Jurkat, Clone E6-1 (cell line): ENCODE data around the gene OTUD5.

ENCODE experiments used
- DNase-seq: peaks from one replicate; pipeline ENCODE4 v3.0.0-alpha.2; 2011; ENCODE audit warnings: low read depth, low spot score
- H3K4me3 ChIP-seq: 2 replicates; pipeline ENCODE4 v1.5.1; 2011; ENCODE audit warnings: mild to moderate bottlenecking, low read length, control low read depth, moderate library complexity

OTUD5 gene

DNA sequence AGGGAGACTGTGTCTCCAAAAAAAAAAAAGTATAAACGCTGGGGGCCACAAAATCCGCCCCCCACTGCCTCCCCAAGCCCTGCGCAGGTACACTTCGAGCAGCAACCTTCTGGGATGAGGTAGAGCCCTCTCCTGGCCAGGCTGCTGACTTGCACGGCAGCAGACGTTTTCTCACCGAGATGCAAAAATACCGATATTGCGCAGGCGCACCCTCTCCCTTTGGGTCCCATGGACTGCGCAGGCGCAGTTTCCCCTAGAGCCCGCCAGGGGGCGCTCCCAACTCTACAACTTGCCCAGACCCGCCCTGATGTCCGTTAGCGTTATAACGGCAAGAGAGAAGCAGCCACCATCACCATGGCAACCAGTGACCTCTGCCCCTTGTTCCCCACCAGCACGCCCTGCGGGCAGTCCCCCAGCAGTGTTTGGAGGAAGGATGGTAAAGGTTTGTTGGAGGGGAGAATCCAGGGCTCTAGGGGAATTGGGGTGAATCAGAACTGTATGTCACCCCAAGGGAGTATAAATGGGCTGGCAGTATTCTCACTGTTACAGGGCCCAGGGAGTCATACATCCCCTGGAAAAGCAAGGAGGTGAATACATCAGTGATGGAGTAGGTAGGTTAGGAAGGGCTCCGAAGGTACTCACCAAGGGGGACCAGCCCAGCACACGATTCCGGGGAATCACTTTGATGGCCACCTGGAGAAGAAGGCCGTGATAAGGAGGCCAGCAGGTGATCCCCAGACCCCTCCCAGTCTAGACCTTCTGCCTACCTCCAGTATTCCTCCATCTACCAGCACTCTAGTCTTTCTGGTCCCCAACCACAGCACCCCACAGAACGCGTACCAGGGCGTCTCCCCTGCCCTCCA, 40.0 kb downstream of the OTUD5 start:
- peak; percentile 85 for DNase-seq
- H3K4me3 ChIP-seq: peak overlapping the region; percentile 63

DNA sequence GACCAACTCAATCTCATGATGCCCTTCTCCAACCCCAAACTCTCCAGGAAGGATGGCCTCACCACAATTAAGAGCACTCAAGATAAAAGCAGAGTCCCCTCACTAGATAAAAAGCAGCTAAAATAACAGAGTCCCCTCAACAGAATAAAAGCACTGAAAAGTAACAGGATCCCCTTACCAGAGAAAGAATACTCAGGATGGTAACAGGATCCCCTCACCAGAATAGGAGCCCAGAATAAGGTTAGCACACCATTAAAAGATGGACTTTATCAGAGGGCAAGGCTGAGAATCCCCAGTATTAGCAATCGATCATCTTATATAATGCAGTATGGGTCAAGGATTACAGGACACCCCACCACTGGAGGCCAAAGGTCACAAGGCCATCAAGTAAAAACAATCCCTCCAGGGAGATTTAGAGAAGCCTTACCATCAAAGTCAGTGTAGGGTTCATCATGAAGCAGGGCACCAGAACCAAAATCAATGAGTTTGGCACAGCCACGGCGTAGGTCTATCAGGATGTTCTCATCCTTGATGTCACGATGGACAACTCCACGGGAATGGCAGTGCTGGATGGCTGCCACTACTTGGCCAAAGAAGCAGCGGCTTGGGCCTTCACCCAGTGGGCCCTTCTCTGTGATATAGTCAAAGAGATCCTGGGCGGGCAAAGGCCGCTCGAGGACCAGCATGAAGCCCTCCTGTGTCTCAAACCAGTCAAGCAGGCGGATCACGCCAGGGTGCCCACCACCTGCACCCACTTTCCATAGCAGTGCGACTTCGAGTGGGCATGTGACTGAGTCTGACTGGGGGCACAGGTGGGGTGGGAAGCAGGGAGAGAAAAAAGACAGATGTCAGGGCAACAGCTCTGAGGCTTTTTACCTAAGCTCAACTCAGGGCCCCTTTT, 42.6 kb downstream of the OTUD5 start:
- DNase-seq: no peak
- no peak overlapping the region for H3K4me3 ChIP-seq

DNA sequence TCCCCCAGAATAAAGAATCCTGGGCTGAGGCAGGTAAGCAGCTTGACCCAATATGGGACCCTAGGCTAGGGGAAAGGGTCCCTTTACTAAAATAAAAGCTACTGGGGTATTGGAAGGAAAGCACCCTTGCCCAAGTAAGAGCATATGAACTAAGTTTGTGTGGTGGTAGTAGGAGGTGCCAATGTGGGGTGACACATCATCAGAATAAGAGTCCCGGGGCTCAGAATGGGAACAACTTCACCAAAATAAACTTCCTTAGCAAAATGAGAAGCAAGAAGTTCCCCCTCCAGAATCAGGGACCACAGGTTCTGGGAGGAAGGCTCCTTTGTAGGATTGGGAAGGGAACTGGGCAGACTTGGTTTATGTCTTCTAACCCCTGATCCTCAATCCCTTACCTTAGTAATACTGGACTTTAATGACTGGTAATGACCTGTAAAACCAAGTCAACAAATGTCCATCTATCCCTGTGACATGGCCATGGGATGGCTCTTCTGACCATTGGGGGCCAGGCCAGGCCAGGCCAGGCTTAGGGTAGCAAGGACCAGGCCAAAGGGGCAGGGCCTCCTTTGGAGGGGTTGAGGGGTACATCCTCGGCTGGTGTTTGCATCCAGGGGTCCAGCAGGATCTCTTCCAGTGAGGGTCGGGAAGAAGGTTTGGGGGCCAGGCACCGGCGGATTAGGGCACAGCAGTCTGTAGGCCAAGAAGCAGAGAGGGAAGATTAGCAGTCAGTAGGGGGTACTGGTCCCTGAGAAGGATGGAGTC, 43.6 kb downstream of the OTUD5 start:
- no peak for DNase-seq
- H3K4me3 ChIP-seq: no peak overlapping the region

DNA sequence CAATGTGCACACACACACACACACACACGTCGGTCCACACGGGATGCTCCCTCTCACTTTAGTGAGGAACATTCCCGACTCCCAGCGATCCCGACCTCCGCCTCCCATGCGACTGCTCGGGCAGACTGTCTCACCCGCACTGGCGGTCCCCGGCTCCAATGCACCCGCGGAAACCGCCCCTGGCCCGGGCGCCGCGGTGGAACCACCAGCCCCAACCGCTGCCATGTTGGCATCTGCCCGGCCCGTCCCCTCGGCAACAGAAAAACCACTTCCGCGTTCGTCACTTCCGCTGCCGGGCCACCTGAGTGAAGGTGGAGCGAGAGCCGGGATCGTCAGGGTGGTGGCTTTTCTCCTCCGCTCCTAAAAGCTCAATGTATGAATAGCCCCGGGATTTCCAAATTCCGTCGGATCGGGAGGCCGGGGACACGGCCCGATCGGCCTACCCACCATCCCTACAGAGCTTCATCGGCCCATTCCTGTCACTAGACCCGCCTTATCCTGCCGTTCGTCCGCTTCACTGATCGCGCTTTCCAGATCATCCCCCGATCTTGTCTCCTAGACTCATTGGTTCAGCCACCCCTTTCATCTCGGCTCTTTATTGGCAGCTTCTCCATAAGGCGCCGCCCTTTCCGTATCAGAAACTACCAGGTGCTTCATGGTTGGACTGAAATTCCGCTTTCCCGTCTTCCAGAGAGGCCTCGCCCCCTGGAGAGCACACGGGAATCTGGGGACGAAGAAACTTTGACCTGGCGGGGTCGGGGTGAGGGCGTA, 45.8 kb downstream of the OTUD5 start, which contains the start of gene SLC35A2:
TSS of gene SLC35A2 (minus strand) at position 235 of the 771 bp plus-strand sequence. CDS start at position 225, 10 bp downstream.
- DNase-seq: peak; percentile 76
- peak within 1 kb of the TSS; percentile 70 for H3K4me3 ChIP-seq

DNA sequence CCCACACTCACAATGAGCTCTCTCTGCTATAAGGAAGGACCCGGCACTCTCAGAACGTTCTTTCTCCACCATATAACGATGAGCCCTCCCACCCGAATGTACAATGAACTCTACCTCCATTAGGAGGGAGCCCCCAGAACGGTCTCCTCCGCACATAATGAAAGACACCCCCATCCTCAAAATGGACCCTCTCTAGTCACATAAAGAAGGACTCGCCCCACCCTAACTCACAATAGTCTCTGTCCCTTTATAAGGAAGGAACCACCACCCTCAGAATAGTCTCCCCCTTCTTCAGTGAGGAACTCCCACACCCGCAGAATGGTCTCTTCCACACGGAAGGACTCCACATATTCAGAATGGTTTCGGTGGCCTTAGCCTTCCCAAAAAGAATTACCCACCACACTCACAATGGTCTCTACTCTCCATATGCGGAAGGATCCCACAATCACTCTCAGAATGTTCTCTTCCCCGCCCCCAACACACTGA, 46.4 kb downstream of the OTUD5 start:
- H3K4me3 ChIP-seq: peak overlapping the region; percentile 70
- DNase-seq: no peak

DNA sequence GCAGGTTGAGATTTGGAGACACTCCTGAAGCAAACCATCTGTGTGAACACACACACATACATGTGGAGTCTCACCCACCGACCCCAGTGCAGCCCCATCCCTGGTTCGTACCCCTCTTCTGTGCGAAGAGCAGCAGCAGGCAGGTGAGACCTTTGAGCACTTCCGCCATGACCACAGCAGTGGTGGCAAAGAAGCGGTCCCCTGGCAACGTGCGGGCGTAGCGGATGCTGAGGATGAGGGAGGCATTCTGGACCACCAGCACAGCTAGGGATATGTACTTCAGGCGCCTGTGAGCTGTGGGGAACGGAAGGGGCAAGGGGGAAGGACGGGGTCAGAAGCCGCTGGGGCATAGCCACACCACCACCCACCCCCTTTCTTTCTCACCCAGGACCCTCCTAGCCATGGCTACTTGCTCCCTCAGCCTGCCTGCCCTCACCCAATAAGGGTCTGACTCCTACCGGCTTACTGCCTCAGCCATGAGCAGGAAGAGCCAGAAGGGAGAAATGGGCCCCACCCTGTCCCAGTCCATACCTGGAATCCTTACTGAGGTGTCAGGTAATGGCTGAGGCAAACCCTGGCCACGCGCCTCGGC, 47.6 kb downstream of the OTUD5 start:
- no peak for DNase-seq
- no peak overlapping the region for H3K4me3 ChIP-seq

DNA sequence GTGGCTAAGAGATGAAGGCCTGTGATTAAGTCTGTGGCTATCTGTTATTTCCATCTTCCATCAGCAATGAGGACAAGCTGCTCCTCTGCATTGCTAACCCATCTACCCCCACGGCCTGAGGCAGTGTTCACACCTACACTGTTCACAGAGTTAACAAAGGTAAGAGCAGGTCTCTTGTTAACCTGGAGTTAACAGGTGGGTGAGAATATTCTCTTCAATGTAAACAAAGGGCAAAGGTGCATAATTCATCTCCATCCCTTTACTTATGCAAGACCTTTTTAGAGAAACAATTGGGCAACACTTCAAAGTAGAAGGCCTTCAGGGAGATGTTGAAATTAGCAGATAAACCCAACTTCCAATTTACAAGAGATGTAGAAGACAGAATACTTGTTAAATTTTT, 48.8 kb downstream of the OTUD5 start:
- H3K4me3 ChIP-seq: no peak overlapping the region
- no peak for DNase-seq

DNA sequence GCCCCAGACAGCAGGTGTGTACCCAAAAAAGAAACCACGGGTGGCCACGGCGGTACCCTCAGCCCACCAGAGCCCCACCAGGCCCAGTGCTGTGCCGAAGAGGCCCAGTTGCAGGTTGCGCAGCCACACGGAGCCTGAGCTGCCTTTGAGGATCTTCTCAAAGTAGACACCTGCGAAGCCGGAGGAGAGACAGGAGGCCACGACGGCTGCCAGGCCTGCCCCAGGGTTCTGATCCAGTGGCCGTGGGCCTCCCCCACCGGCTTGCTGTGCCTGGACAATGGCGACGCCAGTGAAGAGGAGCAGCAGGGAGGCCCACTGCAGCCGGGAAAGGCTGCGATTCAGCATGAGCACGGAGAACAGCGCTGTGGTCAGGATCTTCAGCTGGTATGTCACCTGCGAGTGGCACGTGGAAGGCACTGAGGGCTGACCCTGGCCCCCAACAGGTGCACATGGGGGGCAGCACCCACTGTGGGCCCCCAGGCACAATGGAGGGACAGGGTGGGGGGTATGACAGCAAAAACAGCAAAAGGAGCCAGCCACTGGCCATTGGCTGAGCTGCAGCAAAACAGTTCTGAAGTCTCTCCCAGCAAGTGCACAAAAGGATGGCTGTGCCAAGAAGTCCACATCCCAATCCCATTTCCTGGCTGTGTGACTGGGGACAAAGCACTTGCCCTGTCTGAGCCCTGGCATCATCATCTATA, 52.2 kb downstream of the OTUD5 start:
- H3K4me3 ChIP-seq: no peak overlapping the region
- DNase-seq: no peak

DNA sequence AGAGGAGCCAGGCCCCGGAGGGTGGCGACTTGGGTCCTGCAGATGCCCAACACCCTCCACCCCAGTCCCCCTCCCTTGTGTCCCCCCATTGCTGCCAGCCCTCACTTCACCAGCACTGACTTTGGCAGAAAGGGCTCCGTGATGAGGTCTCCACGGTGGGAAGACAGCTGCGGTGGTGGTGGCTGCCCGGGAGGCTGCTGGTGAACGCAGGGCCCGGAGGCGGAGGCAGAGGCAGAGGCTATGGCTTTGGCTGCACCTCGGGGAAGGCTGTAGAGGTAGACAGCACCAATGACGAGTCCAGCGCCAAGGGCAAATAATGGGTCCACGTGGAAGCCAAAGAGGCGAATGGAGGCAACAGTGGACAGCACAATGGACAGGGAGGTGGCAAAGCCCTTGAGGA, 52.8 kb downstream of the OTUD5 start:
- no peak for DNase-seq

DNA sequence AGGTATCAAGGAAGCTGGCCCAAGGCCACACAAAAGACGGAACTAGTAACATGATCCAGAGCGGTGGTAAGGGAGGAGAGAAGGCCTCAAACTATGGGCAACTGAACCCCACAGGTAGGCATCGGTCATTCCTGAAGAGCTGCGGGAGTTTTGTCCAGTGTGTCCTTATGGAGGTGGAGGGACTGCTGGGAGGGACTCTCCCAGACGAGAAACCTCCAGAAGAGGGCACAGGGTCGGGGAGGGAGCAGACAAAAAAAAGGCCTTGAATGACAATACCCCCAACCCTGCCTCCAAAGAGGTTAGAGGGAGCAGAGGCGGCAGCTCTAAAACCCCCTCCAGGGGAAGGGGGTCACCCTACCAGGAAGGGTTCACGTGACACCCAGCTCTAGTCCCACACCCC, 53.2 kb downstream of the OTUD5 start:
- H3K4me3 ChIP-seq: no peak overlapping the region
- DNase-seq: no peak

More for the DNA sequence above, 52.8 kb downstream of the OTUD5 start:
- no peak overlapping the region for H3K4me3 ChIP-seq

DNA sequence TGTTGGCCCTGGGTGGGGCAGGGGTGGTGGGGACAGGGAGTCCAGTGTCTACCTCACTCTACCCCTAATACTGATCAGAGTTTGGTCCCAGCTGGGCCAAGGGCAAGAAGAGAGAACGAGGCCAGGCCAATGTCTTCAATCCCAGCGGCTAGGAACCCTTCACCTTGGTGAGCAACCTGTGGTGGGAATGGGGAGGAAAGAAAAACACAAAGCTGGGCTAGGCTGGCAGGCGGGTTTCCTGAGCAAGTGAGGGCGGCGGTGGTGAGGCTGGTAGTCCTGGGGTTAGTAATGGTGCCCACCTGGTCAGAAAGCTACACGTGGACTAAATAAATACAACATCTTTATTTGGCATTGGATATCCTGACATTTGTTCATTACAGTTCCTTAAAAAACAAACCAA, 54.1 kb downstream of the OTUD5 start:
- no peak for DNase-seq
- no peak overlapping the region for H3K4me3 ChIP-seq

DNA sequence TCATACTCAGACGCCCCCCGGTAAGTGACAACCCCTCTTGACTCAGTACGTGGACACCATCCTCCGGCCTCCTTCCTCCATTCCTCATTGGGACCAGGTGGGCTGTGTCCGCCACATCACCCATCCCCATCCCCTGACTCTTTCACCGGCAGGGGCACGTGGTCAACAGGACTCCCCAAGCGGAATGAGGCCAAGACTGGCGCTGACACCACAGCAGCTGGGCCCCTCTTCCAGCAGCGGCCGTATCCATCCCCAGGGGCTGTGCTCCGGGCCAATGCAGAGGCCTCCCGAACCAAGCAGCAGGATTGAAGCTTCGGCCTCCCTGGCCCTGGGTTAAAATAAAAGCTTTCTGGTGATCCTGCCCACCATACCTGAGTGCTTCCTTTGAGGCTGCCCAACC, 54.6 kb downstream of the OTUD5 start:
- H3K4me3 ChIP-seq: no peak overlapping the region
- DNase-seq: no peak

DNA sequence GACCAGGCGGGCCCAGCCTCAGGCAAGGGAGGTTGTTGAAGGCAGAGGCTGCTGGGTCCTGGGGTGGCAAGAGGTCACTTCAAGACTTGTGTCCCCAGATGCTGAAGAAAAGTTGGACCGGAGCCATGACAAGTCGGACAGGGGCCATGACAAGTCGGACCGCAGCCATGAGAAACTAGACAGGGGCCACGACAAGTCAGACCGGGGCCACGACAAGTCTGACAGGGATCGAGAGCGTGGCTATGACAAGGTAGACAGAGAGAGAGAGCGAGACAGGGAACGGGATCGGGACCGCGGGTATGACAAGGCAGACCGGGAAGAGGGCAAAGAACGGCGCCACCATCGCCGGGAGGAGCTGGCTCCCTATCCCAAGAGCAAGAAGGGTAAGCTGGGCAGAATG, 55.3 kb downstream of the OTUD5 start:
- H3K4me3 ChIP-seq: no peak overlapping the region
- DNase-seq: no peak

DNA sequence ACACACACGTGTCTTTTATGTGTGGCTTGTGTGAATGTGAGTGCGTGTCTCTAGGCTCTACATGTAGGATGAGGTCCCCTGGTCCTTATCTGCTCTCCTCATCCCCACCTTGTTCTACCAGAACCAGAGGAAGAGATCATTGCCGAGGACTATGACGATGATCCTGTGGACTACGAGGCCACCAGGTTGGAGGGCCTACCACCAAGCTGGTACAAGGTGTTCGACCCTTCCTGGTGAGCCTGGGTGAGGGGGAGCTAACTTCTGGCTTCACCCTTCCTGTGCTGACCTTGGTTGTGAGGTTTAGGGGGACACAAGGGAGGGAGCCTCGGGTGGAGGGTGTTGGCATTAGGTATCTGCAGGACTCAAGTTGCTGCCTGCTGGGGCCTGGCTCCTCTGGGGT, 56.3 kb downstream of the OTUD5 start:
- DNase-seq: no peak
- H3K4me3 ChIP-seq: no peak overlapping the region

DNA sequence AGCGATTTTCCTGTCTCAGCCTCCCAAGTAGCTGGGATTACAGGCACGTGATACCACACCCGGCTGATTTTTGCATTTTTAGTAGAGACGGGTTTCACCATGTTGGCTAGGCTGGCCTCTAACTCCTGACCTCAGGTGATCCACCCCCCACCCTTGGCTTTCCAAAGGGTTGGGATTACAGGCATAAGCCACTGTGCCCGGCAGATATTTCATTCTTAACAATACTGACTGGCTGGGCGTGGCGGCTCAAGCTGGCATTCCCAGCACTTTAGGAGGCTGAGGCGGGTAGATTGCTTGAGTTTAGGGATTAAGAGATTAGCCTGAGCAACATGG, 58.4 kb downstream of the OTUD5 start:
- peak overlapping the region; percentile 83; the same call in 1 of the 2 replicates for H3K4me3 ChIP-seq
- DNase-seq: no peak

DNA sequence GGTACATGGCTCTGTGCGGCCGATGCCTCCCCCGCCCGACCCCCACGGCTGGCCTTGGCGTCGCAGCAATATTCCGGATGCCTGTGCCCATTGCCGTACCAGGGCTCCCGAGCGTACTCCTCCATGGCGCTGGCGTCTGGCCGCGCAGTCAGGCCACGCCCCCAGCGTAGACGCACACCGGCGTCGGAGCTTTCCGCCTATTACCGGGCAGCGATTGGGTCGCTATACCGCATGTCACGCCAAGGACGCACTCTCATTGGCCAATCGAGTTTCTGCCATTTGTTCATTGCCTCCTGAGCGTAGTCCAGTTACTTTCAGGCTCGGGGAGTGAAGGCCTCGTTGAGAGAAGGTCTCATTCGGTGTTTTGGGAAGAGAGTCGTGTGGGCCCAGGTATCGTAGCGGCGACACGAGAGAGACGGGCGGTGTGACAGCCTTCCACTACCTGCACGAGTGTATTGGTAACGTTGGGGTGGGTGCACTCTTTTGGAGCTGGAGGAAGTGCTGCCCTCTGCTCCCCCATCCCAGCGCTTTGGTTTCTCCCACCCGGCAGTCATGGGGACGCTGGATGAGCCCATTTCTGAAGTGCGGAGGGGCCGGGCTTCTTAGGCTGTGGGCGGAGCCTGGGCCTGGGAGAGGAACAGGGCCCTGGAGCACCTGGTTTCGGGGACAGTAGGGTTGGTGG, 59.6 kb downstream of the OTUD5 start, which contains the start of the genes PQBP1 and TIMM17B:
TSS of gene PQBP1 (plus strand) at position 306 of the 682 bp plus-strand sequence. CDS start 580 bp downstream, outside the sequence.
TSS of gene TIMM17B (minus strand) at position 144 of the 682 bp plus-strand sequence. CDS start at position 125, 19 bp downstream.
- peak within 1 kb of the TSS; percentile 83 for H3K4me3 ChIP-seq
- DNase-seq: peak; percentile 95

DNA sequence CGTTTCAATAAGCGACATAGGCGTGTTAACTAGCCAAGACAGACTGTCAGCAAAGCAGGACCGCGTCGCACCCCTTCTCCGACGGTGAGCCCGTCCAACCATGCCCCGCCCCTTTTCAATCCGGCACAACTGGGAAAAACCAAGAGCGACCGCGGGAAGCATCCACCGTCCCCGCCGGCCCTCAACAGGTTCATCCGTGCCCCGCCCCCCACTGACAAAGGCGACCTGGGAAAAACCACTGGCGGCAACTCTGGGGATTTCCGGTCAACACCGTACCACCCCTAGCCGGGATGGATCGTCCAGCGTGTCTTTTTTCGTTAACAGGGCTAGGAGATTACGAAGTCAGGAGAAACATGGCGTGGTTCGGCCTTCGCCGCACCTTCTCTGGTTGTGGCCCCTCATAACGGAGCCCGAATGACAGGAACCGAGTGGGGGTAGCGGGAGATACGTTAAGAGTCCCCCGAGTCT, 60.2 kb downstream of the OTUD5 start:
- DNase-seq: no peak
- peak overlapping the region; percentile 83 for H3K4me3 ChIP-seq
